HCT116 (cell line): ENCODE results near the gene ST7L. TPM values are rescaled to one million over a fixed set of nuclear protein-coding genes. Genes with fewer than 3 reads are reported as not detected.

Experiments
- ATAC-seq: fragments of 200-7000 bp; cut with Tn5 transposase; 2 replicates; pipeline ENCODE4 v1.9.1; 2020; ENCODE audit warnings: mild to moderate bottlenecking, moderate library complexity
- BruUV-seq: library from RNA; stranded (reverse); fragments of 400-500 nt; replicated peaks from 2 replicates; lab custom pipeline; 2021; lab: Mats Ljungman, UMichigan
- CTCF ChIA-PET: fragments of 300-600 bp; sonication (Branson Sonifier 250); formaldehyde crosslinking; loops from one replicate; lab custom pipeline; 2021; ENCODE audit warnings: antibody characterized with exemption; lab: Charles Lee
- POLR2A ChIA-PET: fragments of 300-600, 350-600 bp; sonication (Branson Sonifier 250); formaldehyde crosslinking; loops from one replicate; lab custom pipeline; 2021; ENCODE audit warnings: antibody characterized with exemption; lab: Charles Lee
- RAD21 ChIA-PET, 2 experiments: fragments of 300-600 bp; sonication (Branson Sonifier 250); formaldehyde crosslinking; loops; one replicate each; lab custom pipeline; 2023; ENCODE audit warnings: low total read pairs in 2 of 2; ENCODE audit not compliant: uncharacterized antibody in 2 of 2, unreplicated experiment in 2 of 2, low non-redundant PET in 1 of 2; lab: Charles Lee
- DNase-seq: peaks from one replicate; pipeline ENCODE4 v3.0.0-alpha.2; 2010; ENCODE audit warnings: low read depth, low spot score
- H2AFZ ChIP-seq: fragments of 200-600 bp; shearing (Covaris generic), sonication (generic); 2 replicates; pipeline ENCODE4 v1.6.1; 2017; ENCODE audit warnings: low read depth, mixed run types, mixed read lengths, antibody characterized with exemption, low read length; ENCODE audit not compliant: poor library complexity, severe bottlenecking
- H3K27ac ChIP-seq: 2 replicates; pipeline ENCODE4 v1.5.1; 2012; ENCODE audit warnings: low read depth, low read length
- H3K27me3 ChIP-seq: fragments of 200-600 bp; sonication (generic); 2 replicates; pipeline ENCODE4 v1.6.1; 2016; ENCODE audit warnings: mixed run types, low read length, mixed read lengths; ENCODE audit not compliant: insufficient read depth
- H3K36me3 ChIP-seq, 2 experiments: fragments of 200-500 bp in 1 of 2; fragments of 200-600 bp in 1 of 2; sonication (Bioruptor generic) in 1 of 2; sonication (generic) in 1 of 2; 2 replicates each; pipeline versions ENCODE4 v1.5.1 to v1.6.1; 2014 to 2016; ENCODE audit warnings: low read length in 2 of 2, inconsistent platforms in 1 of 2, mixed read lengths in 1 of 2, mixed run types in 1 of 2; ENCODE audit not compliant: insufficient read depth in 2 of 2, control insufficient read depth in 1 of 2
- H3K4me1 ChIP-seq, 2 experiments: fragments of 200-600 bp in 1 of 2; sonication (generic) in 1 of 2; 2 replicates each; pipeline versions ENCODE4 v1.5.1 to v1.6.1; 2012 to 2017; ENCODE audit warnings: low read length in 2 of 2, inconsistent platforms in 1 of 2, mild to moderate bottlenecking in 1 of 2, mixed read lengths in 1 of 2, mixed run types in 1 of 2, moderate library complexity in 1 of 2; ENCODE audit not compliant: insufficient read depth in 2 of 2, control insufficient read depth in 1 of 2
- H3K4me2 ChIP-seq: fragments of 200-600 bp; sonication (generic); 2 replicates; pipeline ENCODE4 v1.6.1; 2017; ENCODE audit warnings: mixed run types, low read length, mixed read lengths
- H3K4me3 ChIP-seq, 2 experiments: fragments of 200-600 bp in 1 of 2; sonication (generic) in 1 of 2; replicated peaks in 1 of 2; 2 replicates each; pipeline ENCODE4 v1.5.1; 2011 to 2016; ENCODE audit warnings: low read length in 2 of 2, control low read depth in 1 of 2, low read depth in 1 of 2, mild to moderate bottlenecking in 1 of 2, mixed read lengths in 1 of 2, mixed run types in 1 of 2
- H3K79me2 ChIP-seq: fragments of 200-600 bp; sonication (generic); 2 replicates; pipeline ENCODE4 v1.6.1; 2017; ENCODE audit warnings: mild to moderate bottlenecking, mixed run types, low read length, moderate library complexity, mixed read lengths; ENCODE audit not compliant: insufficient read depth
- H3K9ac ChIP-seq: fragments of 200-600 bp; sonication (generic); 2 replicates; pipeline ENCODE4 v1.6.1; 2016; ENCODE audit warnings: low read length, mixed read lengths
- H3K9me2 ChIP-seq: fragments of 200-600 bp; sonication (generic), shearing (Covaris generic); 2 replicates; pipeline ENCODE4 v1.6.1; 2017; ENCODE audit warnings: mixed run types, mild to moderate bottlenecking, moderate library complexity; ENCODE audit not compliant: insufficient read depth
- H3K9me3 ChIP-seq, 2 experiments: fragments of 200-500 bp in 1 of 2; fragments of 200-600 bp in 1 of 2; sonication (Bioruptor generic) in 1 of 2; sonication (generic) in 1 of 2; 2 replicates each; pipeline ENCODE4 v1.6.1; 2014 to 2017; ENCODE audit warnings: low read length in 2 of 2, mixed read lengths in 2 of 2, inconsistent platforms in 1 of 2, low read depth in 1 of 2, mild to moderate bottlenecking in 1 of 2, mixed run types in 1 of 2, moderate library complexity in 1 of 2; ENCODE audit not compliant: control insufficient read depth in 1 of 2, insufficient read depth in 1 of 2
- H4K20me1 ChIP-seq: fragments of 200-600 bp; sonication (generic), shearing (Covaris generic); 2 replicates; pipeline ENCODE4 v1.6.1; 2017; ENCODE audit warnings: mixed run types, mild to moderate bottlenecking, moderate library complexity; ENCODE audit not compliant: insufficient read depth
- REST ChIP-seq: IDR thresholded peaks from 2 replicates; pipeline ENCODE4 v1.6.1; 2012; ENCODE audit warnings: low read depth
- SIN3A ChIP-seq: IDR thresholded peaks from 2 replicates; pipeline ENCODE4 v1.6.1; 2012; ENCODE audit warnings: low read depth
- intact Hi-C: fragments of 100-400 bp; cut with micrococcal nuclease; formaldehyde crosslinking; loops from 2 replicates; pipeline ENCODE4 v1.10.0; 2022
- total RNA-seq: library from RNA; stranded (reverse); gene quantifications from one replicate; pipeline ENCODE4 v1.2.1, GENCODE V29; 2021; ENCODE audit not compliant: unreplicated experiment

The ST7L gene
- total RNA-seq, 1 experiment from 2014 or later: 19.9 TPM

- Histone ChIP-seq H3K27ac (no peak overlapping the region), H3K4me3 (no peak overlapping the region), H3K36me3 (no peaks in the 10 kb centered on the region), H4K20me1 (no peaks in the 10 kb centered on the region), H3K9me2 (no peaks in the 10 kb centered on the region), H3K9me3 (no peaks in the 10 kb centered on the region), H3K4me1 (no peaks in the 10 kb centered on the region), H3K27me3 (no peaks in the 10 kb centered on the region), H3K79me2 (no peaks in the 10 kb centered on the region), H3K9ac (no peak overlapping the region), H3K4me2 (no peak overlapping the region), H2AFZ (no peak overlapping the region)
- ATAC-seq (no peak), DNase-seq (no peak)
- intact Hi-C loops: no loop called here
- ChIA-PET CTCF (interaction anchor here (1.1 kb wide), 1 partner anchor 163 kb away, joined by 3 read pairs; no protein-coding TSS in a partner anchor), RAD21 (no interaction called here), POLR2A (interaction anchor here (1.8 kb wide), 1 partner anchor 12 kb away, joined by 6 read pairs; no protein-coding TSS in a partner anchor)
- no peak for TF ChIP-seq REST
- BruUV-seq: no TSS peak
These were observed 86.9 kb downstream of the ST7L start for GRCh38 chr1:112532064-112532463.

DNA sequence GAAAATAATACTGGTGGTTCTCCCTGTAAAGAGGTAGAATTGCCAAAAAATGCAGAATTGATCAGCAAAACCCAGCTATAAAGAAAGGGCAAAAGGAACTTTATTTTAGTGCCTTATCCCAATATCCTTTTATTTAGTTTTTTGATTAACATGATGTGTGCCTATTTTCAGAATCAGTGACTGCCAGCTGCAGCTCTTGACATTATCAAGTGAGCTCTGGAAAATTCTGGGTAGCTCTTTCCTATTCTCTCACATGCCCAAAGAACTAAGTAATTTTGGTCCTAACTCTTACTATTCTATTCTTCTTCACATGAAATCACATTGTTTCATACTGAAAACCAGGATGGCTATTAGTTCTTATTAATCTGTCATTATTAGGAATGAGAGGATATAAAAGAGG, 88.1 kb downstream of the ST7L start:
- BruUV-seq: no TSS peak
- RAD21 ChIA-PET: no interaction called here

More for the DNA sequence above, 88.1 kb downstream of the ST7L start:
- intact Hi-C loops: no loop called here
- H4K20me1 ChIP-seq: no peaks in the 10 kb centered on the region
- no peaks in the 10 kb centered on the region for H3K79me2 ChIP-seq
- H3K4me2 ChIP-seq: no peak overlapping the region
- H3K9me2 ChIP-seq: no peaks in the 10 kb centered on the region
- no peaks in the 10 kb centered on the region for H3K4me1 ChIP-seq
- no peaks in the 10 kb centered on the region for H3K27me3 ChIP-seq
- no peak overlapping the region for H3K27ac ChIP-seq
- ChIA-PET CTCF (no interaction called here), POLR2A (interaction anchor here (0.9 kb wide), 1 partner anchor 25 kb away, joined by 3 read pairs; no protein-coding TSS in a partner anchor)
- H2AFZ ChIP-seq: no peak overlapping the region
- no peaks in the 10 kb centered on the region for H3K36me3 ChIP-seq
- DNase-seq (no peak), ATAC-seq (no peak)
- no peak for TF ChIP-seq SIN3A
- H3K9ac ChIP-seq: no peak overlapping the region
- no peak overlapping the region for H3K4me3 ChIP-seq
- H3K9me3 ChIP-seq: no peaks in the 10 kb centered on the region
